IPS-NIHi11 (cell line): ENCODE results near the gene ABCB8.

ENCODE experiments used
- DNase-seq: peaks from one replicate; pipeline ENCODE4 v3.0.0; 2012; ENCODE audit warnings: mixed read lengths, low spot score

Gene ABCB8

GRCh38 chr7:151028131-151028947, at the start of gene ABCB8:
Gene ABCB8, plus strand, starts transcription at chr7:151028450. Its CDS starts 66 bp downstream, at chr7:151028516.
- DNase-seq, result peak; percentile 98

- DNase-seq, result no peak
These were observed 48.4 kb upstream of the ABCB8 start for GRCh38 chr7:150979713-150980390.

- DNase-seq, result no peak
These were observed 47.6 kb upstream of the ABCB8 start for GRCh38 chr7:150980663-150981062.

- no peak for DNase-seq
These were observed 46.6 kb upstream of the ABCB8 start for GRCh38 chr7:150981644-150982043.

- DNase-seq, result no peak
These were observed 45.9 kb upstream of the ABCB8 start for GRCh38 chr7:150982351-150982750.

GRCh38 chr7:150983893-150984368, 44.3 kb upstream of the ABCB8 start:
- no peak for DNase-seq

GRCh38 chr7:150986099-150986512, 42.1 kb upstream of the ABCB8 start:
- DNase-seq, result peak; percentile 59

- no peak for DNase-seq
These were observed 41.7 kb upstream of the ABCB8 start for GRCh38 chr7:150986556-150986955.

GRCh38 chr7:150988230-150989226, 39.7 kb upstream of the ABCB8 start:
- peak; percentile 85 for DNase-seq

- DNase-seq, result no peak
These were observed 38.8 kb upstream of the ABCB8 start for GRCh38 chr7:150989456-150989855.

GRCh38 chr7:150990416-150991186, 37.6 kb upstream of the ABCB8 start, which contains the start of gene NOS3:
Gene NOS3, plus strand, starts transcription at chr7:150991017. Its CDS starts 2,787 bp downstream, at chr7:150993804.
- DNase-seq, result no peak

GRCh38 chr7:150992051-150992640, 36.1 kb upstream of the ABCB8 start:
- DNase-seq, result no peak

- DNase-seq, result peak; percentile 76
These were observed 35.4 kb upstream of the ABCB8 start for GRCh38 chr7:150992833-150993302.

- DNase-seq, result no peak
These were observed 34.7 kb upstream of the ABCB8 start for GRCh38 chr7:150993511-150993910.

GRCh38 chr7:150994141-150994837, 34.0 kb upstream of the ABCB8 start:
- no peak for DNase-seq

GRCh38 chr7:150994838-150995510, 33.3 kb upstream of the ABCB8 start:
- DNase-seq, result no peak

GRCh38 chr7:150996376-150997074, 31.7 kb upstream of the ABCB8 start:
- DNase-seq, result no peak

- no peak for DNase-seq
These were observed 31.2 kb upstream of the ABCB8 start for GRCh38 chr7:150997075-150997511.

- no peak for DNase-seq
These were observed 30.4 kb upstream of the ABCB8 start for GRCh38 chr7:150997817-150998216.
